Epithelial cell of proximal tubule (primary cell): ENCODE data around the gene KLHL28. TPM values are rescaled to one million over a fixed set of nuclear protein-coding genes. Genes with fewer than 3 reads are reported as not detected.

Experiments
- DNase-seq: peaks from one replicate; pipeline ENCODE4 v3.0.0-alpha.2; 2011; ENCODE audit warnings: low read depth
- H3K4me3 ChIP-seq: 2 replicates; pipeline ENCODE4 v1.5.1; 2011; ENCODE audit warnings: low read depth, mild to moderate bottlenecking, low read length
- CTCF ChIP-seq: conservative IDR thresholded peaks from 2 replicates; pipeline ENCODE4 v1.5.1; 2012; ENCODE audit warnings: low read depth, mild to moderate bottlenecking, low read length
- total RNA-seq: library from RNA; depleted of rRNA; stranded (reverse); fragments of >200 nt; gene quantifications from 2 replicates; pipeline ENCODE4 v1.2.3, GENCODE V29; 2015

The KLHL28 gene
- total RNA-seq, 1 donor from 2014 or later = 5.0 TPM

GRCh38 chr14:44960646-44961045, 1.1 kb downstream of the KLHL28 start:
- TF ChIP-seq CTCF = no peak
- no peak for DNase-seq
- H3K4me3 ChIP-seq = peak overlapping the region; percentile 73

- no peak for DNase-seq
- TF ChIP-seq CTCF = no peak
- peak overlapping the region; percentile 73 for H3K4me3 ChIP-seq
These were observed 1.6 kb downstream of the KLHL28 start for GRCh38 chr14:44960146-44960545.

DNA sequence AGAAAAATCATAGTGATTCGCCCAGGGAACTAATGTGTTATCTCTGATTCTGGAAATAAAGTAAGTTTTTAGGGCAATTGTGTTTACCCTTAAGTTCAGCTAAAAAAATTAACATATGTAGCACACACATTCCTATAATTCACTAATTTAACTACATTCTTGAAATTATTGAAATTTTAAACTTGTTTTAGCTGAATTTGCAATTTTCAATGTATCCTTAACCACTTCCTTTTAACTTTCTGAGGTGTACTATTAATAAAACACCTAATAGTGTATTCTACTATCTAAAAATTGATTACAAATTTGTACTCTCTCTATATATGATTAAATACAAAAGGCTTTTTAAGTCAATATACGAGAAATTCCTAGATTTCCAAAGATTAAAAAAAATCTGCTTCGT, 2.2 kb downstream of the KLHL28 start:
- TF ChIP-seq CTCF = no peak
- no peak for DNase-seq
- H3K4me3 ChIP-seq = peak overlapping the region; percentile 73

GRCh38 chr14:44956866-44957265, 4.9 kb downstream of the KLHL28 start:
- H3K4me3 ChIP-seq = no peak overlapping the region
- TF ChIP-seq CTCF = no peak
- no peak for DNase-seq

GRCh38 chr14:44955528-44955927, 6.2 kb downstream of the KLHL28 start:
- H3K4me3 ChIP-seq = no peak overlapping the region
- DNase-seq = no peak
- no peak for TF ChIP-seq CTCF

- DNase-seq = no peak
- no peak overlapping the region for H3K4me3 ChIP-seq
- no peak for TF ChIP-seq CTCF
These were observed 7.0 kb downstream of the KLHL28 start for GRCh38 chr14:44954750-44955149.

DNA sequence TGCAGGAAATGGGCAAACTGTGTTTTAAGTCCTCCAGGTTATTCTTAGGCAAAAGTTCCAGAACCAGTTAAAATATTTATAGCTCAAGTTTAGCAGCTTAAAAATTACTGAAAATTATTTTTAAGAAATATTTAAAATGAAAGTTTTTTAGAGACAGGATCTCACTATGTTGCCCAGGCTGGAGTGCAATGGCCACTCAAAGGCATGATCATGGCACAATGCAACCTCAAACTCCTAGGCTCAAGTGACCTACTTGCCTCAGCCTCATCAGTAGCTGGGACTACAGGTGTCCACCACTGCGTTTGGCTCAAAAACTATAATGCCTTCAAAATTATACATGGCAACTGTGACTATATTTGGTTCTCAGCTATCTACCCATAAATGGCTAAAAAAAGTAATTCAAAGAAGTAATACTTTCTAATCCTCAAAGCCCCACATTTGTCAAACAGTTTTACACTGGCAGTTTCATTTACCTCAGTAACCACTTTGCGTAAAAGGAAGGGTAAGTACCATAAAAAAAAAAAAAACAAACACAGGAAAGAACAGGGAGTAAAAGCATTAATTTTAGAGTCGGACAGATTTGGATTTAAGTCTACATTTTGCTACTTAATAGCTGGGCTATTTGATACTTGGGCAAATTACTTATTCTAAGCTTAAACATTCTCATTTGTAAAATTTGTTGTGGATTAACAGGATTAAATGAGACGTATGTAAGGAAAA, 9.2 kb downstream of the KLHL28 start:
- no peak overlapping the region for H3K4me3 ChIP-seq
- DNase-seq = no peak
- TF ChIP-seq CTCF = no peak
